Smooth muscle cell (in vitro differentiated cells): ENCODE data around the gene PPEF1. TPM values are rescaled to one million over a fixed set of nuclear protein-coding genes. Genes with fewer than 3 reads are reported as not detected.
A peak's percentile ranks its signal among the peaks of the same experiment; 100 is the strongest.

ENCODE experiments used
- DNase-seq: peaks from one replicate; lab custom pipeline; 2025; ENCODE audit not compliant: unreplicated experiment; lab: John Stamatoyannopoulos, UW
- H2AFZ ChIP-seq: fragments of 200-600 bp; sonication (generic); 2 replicates; pipeline ENCODE4 v1.6.0; 2016; ENCODE audit warnings: antibody characterized with exemption, low read depth, mild to moderate bottlenecking
- H3F3A ChIP-seq: fragments of 200-600 bp; sonication (generic); 2 replicates; pipeline ENCODE4 v1.6.0; 2017; ENCODE audit warnings: antibody characterized with exemption, low read depth
- H3K27ac ChIP-seq: fragments of 200-600 bp; sonication (generic); 2 replicates; pipeline ENCODE4 v1.5.1; 2016; ENCODE audit warnings: low read depth, mild to moderate bottlenecking
- H3K27me3 ChIP-seq: fragments of 200-600 bp; sonication (generic); 2 replicates; pipeline ENCODE4 v1.6.1; 2016; ENCODE audit warnings: low read depth, mild to moderate bottlenecking
- H3K36me3 ChIP-seq: fragments of 200-600 bp; sonication (generic); 2 replicates; pipeline ENCODE4 v1.5.1; 2016; ENCODE audit warnings: low read depth
- H3K4me1 ChIP-seq: fragments of 200-600 bp; sonication (generic); 2 replicates; pipeline ENCODE4 v1.5.1; 2016; ENCODE audit warnings: low read depth
- H3K4me2 ChIP-seq: fragments of 200-600 bp; sonication (generic); 2 replicates; pipeline ENCODE4 v1.6.0; 2016; ENCODE audit warnings: mild to moderate bottlenecking
- H3K4me3 ChIP-seq: fragments of 200-600 bp; sonication (generic); 2 replicates; pipeline ENCODE4 v1.5.1; 2016; ENCODE audit warnings: mild to moderate bottlenecking
- H3K79me2 ChIP-seq: fragments of 200-600 bp; sonication (generic); 2 replicates; pipeline ENCODE4 v1.6.0; 2016; ENCODE audit warnings: low read depth, mild to moderate bottlenecking
- H3K9ac ChIP-seq: fragments of 200-600 bp; sonication (generic); 2 replicates; pipeline ENCODE4 v1.6.0; 2016; ENCODE audit warnings: low read depth
- H3K9me3 ChIP-seq: fragments of 200-600 bp; sonication (generic); replicated peaks from 2 replicates; pipeline ENCODE4 v1.5.1; 2016; ENCODE audit warnings: low read depth
- H4K20me1 ChIP-seq: fragments of 200-600 bp; sonication (generic); 2 replicates; pipeline ENCODE4 v1.6.0; 2016; ENCODE audit warnings: low read depth
- CTCF ChIP-seq: fragments of 200-600 bp; sonication (generic); IDR thresholded peaks from 2 replicates; pipeline ENCODE4 v1.5.1; 2017; ENCODE audit warnings: borderline replicate concordance, mild to moderate bottlenecking, antibody characterized with exemption; ENCODE audit not compliant: insufficient read depth, poor library complexity, severe bottlenecking
- WGBS: methylation state at CpG from one replicate; pipeline ENCODE4 v1.1.7; 2016; ENCODE audit warnings: low lambda C conversion rate; 5-methylcytosine and 5-hydroxymethylcytosine counted together
- polyA plus RNA-seq: library from polyadenylated mRNA; unstranded; fragments of >200 nt; fragmentation: Nextera tagmentation; extraction: Ambion mirVana; gene quantifications from 2 replicates; pipeline ENCODE4 v1.2.1, GENCODE V29; 2016
- total RNA-seq: library from RNA; depleted of rRNA; stranded (reverse); fragments of >200 nt; gene quantifications from 2 replicates; pipeline ENCODE4 v1.2.3, GENCODE V29; 2014

The PPEF1 gene
- total and polyA plus RNA-seq, 2 experiments from 2014 or later, result 0.32 to 0.40 TPM

GRCh38 chrX:18789916-18790315 is 82.5 kb downstream of the PPEF1 start:
- no peaks in the 10 kb centered on the region for H3K27me3 ChIP-seq
- no peak overlapping the region for H2AFZ ChIP-seq
- H3K27ac ChIP-seq, result no peak overlapping the region
- H3K36me3 ChIP-seq, result no peaks in the 10 kb centered on the region
- H3K4me3 ChIP-seq, result no peak overlapping the region
- TF ChIP-seq CTCF, result no peak
- no peaks in the 10 kb centered on the region for H4K20me1 ChIP-seq
- peaks cover 14% of the 10 kb centered on the region for H3K4me1 ChIP-seq
- 46% methylated on average over 1 of the region's 1 CpG for WGBS
- no peak overlapping the region for H3K4me2 ChIP-seq
- no peaks in the 10 kb centered on the region for H3K79me2 ChIP-seq
- no peak for DNase-seq
- peaks cover 6% of the 10 kb centered on the region for H3K9me3 ChIP-seq
- H3K9ac ChIP-seq, result no peak overlapping the region
- H3F3A ChIP-seq, result no peaks in the 10 kb centered on the region

- Histone ChIP-seq H3K9me3 (peaks cover 6% of the 10 kb centered on the region), H4K20me1 (no peaks in the 10 kb centered on the region), H2AFZ (peak overlapping the region; percentile 89), H3K36me3 (no peaks in the 10 kb centered on the region), H3K4me3 (no peak overlapping the region), H3K27me3 (no peaks in the 10 kb centered on the region), H3K79me2 (no peaks in the 10 kb centered on the region), H3F3A (no peaks in the 10 kb centered on the region), H3K9ac (peak overlapping the region; percentile 31), H3K27ac (peak overlapping the region; percentile 84), H3K4me2 (peak overlapping the region; percentile 67), H3K4me1 (peaks cover 14% of the 10 kb centered on the region)
- no peak for DNase-seq
- TF ChIP-seq CTCF, result no peak
Measured at GRCh38 chrX:18792828-18793227, 85.4 kb downstream of the PPEF1 start.

GRCh38 chrX:18793601-18794089 is 86.2 kb downstream of the PPEF1 start:
- Histone ChIP-seq H3K27me3 (no peaks in the 10 kb centered on the region), H3K9ac (peak overlapping the region; percentile 31), H4K20me1 (no peaks in the 10 kb centered on the region), H3K36me3 (no peaks in the 10 kb centered on the region), H2AFZ (peak overlapping the region; percentile 89), H3K4me1 (peaks cover 14% of the 10 kb centered on the region), H3K9me3 (peaks cover 6% of the 10 kb centered on the region), H3F3A (no peaks in the 10 kb centered on the region), H3K27ac (peak overlapping the region; percentile 84), H3K79me2 (no peaks in the 10 kb centered on the region), H3K4me2 (peak overlapping the region; percentile 67), H3K4me3 (no peak overlapping the region)
- DNase-seq, result no peak
- WGBS, result 46% methylated on average over 7 of the region's 7 CpGs
- no peak for TF ChIP-seq CTCF

GRCh38 chrX:18797141-18797540 is 89.7 kb downstream of the PPEF1 start:
- Histone ChIP-seq H3K4me3 (no peak overlapping the region), H3K27me3 (no peaks in the 10 kb centered on the region), H3K36me3 (no peaks in the 10 kb centered on the region), H4K20me1 (no peaks in the 10 kb centered on the region), H2AFZ (no peak overlapping the region), H3K27ac (no peak overlapping the region), H3K79me2 (no peaks in the 10 kb centered on the region), H3K9me3 (peaks cover 6% of the 10 kb centered on the region), H3K4me1 (peaks cover 13% of the 10 kb centered on the region), H3K4me2 (no peak overlapping the region), H3K9ac (no peak overlapping the region), H3F3A (no peaks in the 10 kb centered on the region)
- 84% methylated on average over 2 of the region's 2 CpGs for WGBS
- TF ChIP-seq CTCF, result no peak
- DNase-seq, result no peak
